Thyroid gland (tissue), 4 donors: ENCODE data around the gene SLC37A2. TPM values are rescaled to one million over a fixed set of nuclear protein-coding genes. Genes with fewer than 3 reads are reported as not detected.

Experiments used
- DNase-seq, 2 donors: peaks; one replicate each; pipeline ENCODE4 v3.0.0-alpha.2; 2019
- H3K27ac ChIP-seq, 3 donors: fragments of 200-600 bp; sonication (generic); 1 replicate in 2 of 3; 2 replicates in 1 of 3; pipeline ENCODE4 v1.5.1; 2016 to 2019; ENCODE audit warnings: mild to moderate bottlenecking in 1 of 3, moderate library complexity in 1 of 3
- H3K27me3 ChIP-seq: fragments of 200-600 bp; sonication (generic); one replicate; pipeline ENCODE4 v1.5.1; 2019
- H3K36me3 ChIP-seq, 2 donors: fragments of 200-600 bp; sonication (generic); one replicate each; pipeline ENCODE4 v1.5.1; 2016 to 2019
- H3K4me1 ChIP-seq, 2 donors: fragments of 200-600 bp; sonication (generic); one replicate each; pipeline ENCODE4 v1.5.1; 2017 to 2019
- H3K4me3 ChIP-seq, 3 donors: fragments of 200-600 bp; sonication (generic); replicated peaks in 1 of 3; 1 replicate in 2 of 3; 2 replicates in 1 of 3; pipeline ENCODE4 v1.5.1; 2016; ENCODE audit warnings: mild to moderate bottlenecking in 1 of 3
- H3K9me3 ChIP-seq: fragments of 200-600 bp; sonication (generic); one replicate; pipeline ENCODE4 v1.5.1; 2017
- POLR2A ChIP-seq, 2 donors: fragments of 450-650 bp; IDR thresholded peaks; one replicate each; pipeline ENCODE4 v1.6.1; 2017; ENCODE audit warnings: antibody characterized with exemption in 2 of 2, mild to moderate bottlenecking in 2 of 2, moderate library complexity in 1 of 2
- WGBS, 2 donors: methylation state at CpG; one replicate each; pipeline ENCODE4 v1.1.5; 2017; 5-methylcytosine and 5-hydroxymethylcytosine counted together
- intact Hi-C: fragments of 100-400 bp; cut with DNase I; formaldehyde crosslinking; loops from one replicate; pipeline ENCODE4 v1.15.1; 2023
- total RNA-seq, 4 donors: library from RNA; depleted of rRNA; stranded (reverse); fragments of >200 nt; gene quantifications; one replicate each; pipeline ENCODE4 v1.2.3, GENCODE V29; 2016
- TF ChIP-seq, protein P1 (sequence below), 6 experiments: fragments of 200-600 bp in 3 of 6; fragments of 450-650 bp in 3 of 6; sonication (generic) in 3 of 6; IDR thresholded peaks; one replicate each; pipeline ENCODE4 v1.5.1; 2016 to 2019; ENCODE audit warnings: antibody characterized with exemption in 6 of 6, mild to moderate bottlenecking in 2 of 6, inconsistent platforms in 1 of 6, moderate library complexity in 1 of 6

SLC37A2 gene
- total RNA-seq, 4 donors from 2014 or later = 2.1 to 3.6 (median 3.4) TPM

DNA sequence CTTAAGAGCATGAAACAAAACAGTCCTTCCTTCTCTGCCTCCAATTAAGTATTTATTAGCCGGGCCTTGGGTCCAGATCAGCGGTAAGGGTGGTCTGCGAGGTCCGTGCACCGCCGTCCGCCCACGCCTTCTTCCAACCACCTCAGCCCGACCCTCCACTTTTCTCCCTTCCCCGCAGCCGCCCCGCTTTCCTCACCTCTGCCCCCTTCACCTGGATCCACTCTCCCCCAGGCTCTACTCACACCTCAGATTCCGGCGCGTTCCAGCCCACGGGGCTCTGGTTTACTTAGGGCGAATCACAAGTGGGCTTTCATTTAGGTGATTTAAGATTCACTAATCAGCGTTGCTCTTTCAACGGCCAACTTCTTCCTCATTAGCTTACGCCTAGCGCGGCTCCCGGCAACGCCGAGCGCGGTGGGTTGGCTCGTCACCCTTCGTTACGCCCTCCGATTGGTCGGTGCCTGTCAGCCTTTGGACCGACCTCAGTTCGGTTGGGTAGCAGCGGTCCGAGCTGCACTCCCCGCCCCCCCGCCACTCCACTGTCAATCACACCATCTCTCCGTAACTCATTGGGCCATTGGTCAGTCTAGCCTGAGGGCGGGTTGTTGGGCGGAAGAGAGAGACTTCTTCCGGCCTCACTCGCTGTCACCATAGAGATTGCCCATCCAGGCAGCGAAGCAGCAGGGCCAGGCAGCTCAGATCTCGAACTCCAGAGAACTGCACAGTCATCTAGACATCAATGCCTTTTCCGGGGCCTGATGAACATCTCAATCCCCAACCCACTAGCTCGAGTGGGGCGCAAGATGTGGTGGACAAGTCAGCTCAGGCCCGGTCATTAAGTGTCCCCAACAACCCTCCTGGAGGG, 48.5 kb downstream of the SLC37A2 start, which contains the start of gene TMEM218:
Gene TMEM218 (minus strand): TSS at position 284 of the 865 bp plus-strand sequence. CDS start 9,385 bp downstream, outside the sequence.
- WGBS, 2 donors = 7 to 9% methylated on average over 27 to 45 of the region's 49 CpGs
- no peaks in the 10 kb centered on the region for H3K9me3 ChIP-seq

DNA sequence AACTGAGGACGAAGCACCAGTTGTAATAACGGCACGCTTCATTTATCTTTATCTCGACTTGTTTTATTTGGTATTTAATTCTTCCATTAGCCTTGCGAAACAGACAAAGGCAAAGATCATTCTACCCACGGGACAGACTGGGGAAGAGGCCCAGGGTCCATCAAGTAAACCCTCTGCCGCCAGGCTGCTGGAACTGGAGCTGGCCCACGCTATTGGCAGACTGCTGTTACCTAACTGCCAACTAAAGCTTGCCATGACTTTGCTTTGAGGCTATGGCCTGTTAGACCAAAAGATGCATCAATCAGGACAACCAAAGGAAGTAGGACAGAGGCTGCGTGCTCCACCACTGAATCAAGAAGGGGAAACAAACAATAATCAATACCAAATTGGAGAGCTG, 49.1 kb downstream of the SLC37A2 start:
- intact Hi-C loops = no loop called here

More for the DNA sequence above, 48.5 kb downstream of the SLC37A2 start, which contains the start of gene TMEM218:
- Histone ChIP-seq H3K4me3 (peak within 1 kb of the TSS; percentile 38 to 76 (median 45)), H3K36me3 (no peaks in the 10 kb centered on the region), H3K27me3 (no peaks in the 10 kb centered on the region), H3K4me1 (peaks cover 5 to 10% of the 10 kb centered on the region in 2 donors), H3K27ac (peak within 1 kb of the TSS; percentile 34 to 71 (median 46))
- peak; percentile 99 to 100 for DNase-seq
- peak in 1 of 2 donors; percentile 16 for TF ChIP-seq POLR2A (IDR thresholded peaks at IDR 0.05)
- TF ChIP-seq, protein P1, sequence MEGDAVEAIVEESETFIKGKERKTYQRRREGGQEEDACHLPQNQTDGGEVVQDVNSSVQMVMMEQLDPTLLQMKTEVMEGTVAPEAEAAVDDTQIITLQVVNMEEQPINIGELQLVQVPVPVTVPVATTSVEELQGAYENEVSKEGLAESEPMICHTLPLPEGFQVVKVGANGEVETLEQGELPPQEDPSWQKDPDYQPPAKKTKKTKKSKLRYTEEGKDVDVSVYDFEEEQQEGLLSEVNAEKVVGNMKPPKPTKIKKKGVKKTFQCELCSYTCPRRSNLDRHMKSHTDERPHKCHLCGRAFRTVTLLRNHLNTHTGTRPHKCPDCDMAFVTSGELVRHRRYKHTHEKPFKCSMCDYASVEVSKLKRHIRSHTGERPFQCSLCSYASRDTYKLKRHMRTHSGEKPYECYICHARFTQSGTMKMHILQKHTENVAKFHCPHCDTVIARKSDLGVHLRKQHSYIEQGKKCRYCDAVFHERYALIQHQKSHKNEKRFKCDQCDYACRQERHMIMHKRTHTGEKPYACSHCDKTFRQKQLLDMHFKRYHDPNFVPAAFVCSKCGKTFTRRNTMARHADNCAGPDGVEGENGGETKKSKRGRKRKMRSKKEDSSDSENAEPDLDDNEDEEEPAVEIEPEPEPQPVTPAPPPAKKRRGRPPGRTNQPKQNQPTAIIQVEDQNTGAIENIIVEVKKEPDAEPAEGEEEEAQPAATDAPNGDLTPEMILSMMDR (IDR thresholded peaks at IDR 0.05) = no peak
- intact Hi-C loops = no loop called here

DNA sequence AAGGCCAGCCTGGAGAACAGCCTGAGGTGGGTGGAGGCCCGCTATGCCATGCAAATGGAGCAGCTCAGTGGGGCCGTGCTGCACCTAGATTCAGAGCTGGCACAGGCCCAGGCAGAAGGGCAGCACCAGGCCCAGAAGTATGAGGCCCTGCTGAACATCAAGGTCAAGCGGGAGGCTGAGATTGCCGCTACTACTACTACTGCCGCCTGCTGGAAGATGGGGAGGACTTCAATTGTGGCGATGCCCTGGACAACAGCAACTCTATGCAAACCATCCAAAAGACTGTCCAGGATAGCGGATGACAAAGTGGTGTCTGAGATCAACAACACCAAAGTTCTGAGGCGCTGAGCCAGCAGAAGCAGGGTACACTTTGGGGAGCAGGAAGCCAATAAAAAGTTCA, 51.4 kb downstream of the SLC37A2 start:
- DNase-seq = no peak
- Histone ChIP-seq H3K27ac (no peak overlapping the region), H3K4me3 (no peak overlapping the region), H3K9me3 (no peaks in the 10 kb centered on the region), H3K27me3 (no peaks in the 10 kb centered on the region), H3K36me3 (no peaks in the 10 kb centered on the region), H3K4me1 (peaks cover 5 to 10% of the 10 kb centered on the region in 2 donors)
- 59 to 80% methylated on average over 8 of the region's 8 CpGs for WGBS, 2 donors
- TF ChIP-seq, protein P1 (IDR thresholded peaks at IDR 0.05) = no peak
- no peak for TF ChIP-seq POLR2A (IDR thresholded peaks at IDR 0.05)
- intact Hi-C loops = no loop called here

More for the DNA sequence above, 49.1 kb downstream of the SLC37A2 start:
- no peaks in the 10 kb centered on the region for H3K27me3 ChIP-seq
- H3K4me1 ChIP-seq = peaks cover 5 to 10% of the 10 kb centered on the region in 2 donors
- DNase-seq = peak in 1 of 2 donors; percentile 13
- TF ChIP-seq, protein P1 (IDR thresholded peaks at IDR 0.05) = no peak
- no peak for TF ChIP-seq POLR2A (IDR thresholded peaks at IDR 0.05)
- no peaks in the 10 kb centered on the region for H3K36me3 ChIP-seq
- H3K27ac ChIP-seq = no peak overlapping the region
- 82 to 90% methylated on average over 9 of the region's 9 CpGs for WGBS, 2 donors
- H3K4me3 ChIP-seq = no peak overlapping the region
- H3K9me3 ChIP-seq = no peaks in the 10 kb centered on the region

DNA sequence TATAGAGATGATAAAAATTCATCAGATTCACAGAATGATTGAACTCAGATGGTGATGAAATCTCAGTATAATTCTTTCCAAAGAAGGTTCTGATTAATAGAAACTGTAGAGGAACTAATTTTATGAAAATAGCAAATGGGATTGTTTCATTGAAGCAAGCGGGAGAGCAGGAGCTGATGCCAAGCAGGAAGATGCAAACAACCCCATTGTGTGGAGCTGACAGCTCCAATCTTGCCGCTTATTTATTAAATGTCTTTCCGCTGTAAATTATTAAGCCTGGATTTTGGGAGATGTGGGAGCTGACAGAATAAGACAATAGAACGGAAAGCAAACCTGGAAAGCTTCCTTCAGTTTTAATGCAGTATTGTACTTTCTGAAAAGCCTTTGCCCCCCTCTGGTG, 54.3 kb downstream of the SLC37A2 start:
- Histone ChIP-seq H3K27ac (no peak overlapping the region), H3K27me3 (no peaks in the 10 kb centered on the region), H3K4me1 (no peaks in the 10 kb centered on the region), H3K36me3 (no peaks in the 10 kb centered on the region), H3K9me3 (no peaks in the 10 kb centered on the region), H3K4me3 (no peak overlapping the region)
- no peak for TF ChIP-seq POLR2A (IDR thresholded peaks at IDR 0.05)
- TF ChIP-seq, protein P1 (IDR thresholded peaks at IDR 0.05) = no peak
- DNase-seq = no peak
- WGBS, 2 donors = 73 to 80% methylated on average over 4 of the region's 4 CpGs
- intact Hi-C loops = no loop called here
